HG03196 (cell line): ENCODE results near the gene ZNF69.
"Not testable (repeated sequence)": the region's sequence is repeated elsewhere in the genome, so short reads cannot be mapped to it uniquely, and the experiment has no call there.

Source experiments
- ATAC-seq: cut with Tn5 transposase; IDR thresholded peaks from one replicate; pipeline ENCODE4 v1.9.1; 2021; ENCODE audit not compliant: unreplicated experiment

Gene ZNF69

DNA sequence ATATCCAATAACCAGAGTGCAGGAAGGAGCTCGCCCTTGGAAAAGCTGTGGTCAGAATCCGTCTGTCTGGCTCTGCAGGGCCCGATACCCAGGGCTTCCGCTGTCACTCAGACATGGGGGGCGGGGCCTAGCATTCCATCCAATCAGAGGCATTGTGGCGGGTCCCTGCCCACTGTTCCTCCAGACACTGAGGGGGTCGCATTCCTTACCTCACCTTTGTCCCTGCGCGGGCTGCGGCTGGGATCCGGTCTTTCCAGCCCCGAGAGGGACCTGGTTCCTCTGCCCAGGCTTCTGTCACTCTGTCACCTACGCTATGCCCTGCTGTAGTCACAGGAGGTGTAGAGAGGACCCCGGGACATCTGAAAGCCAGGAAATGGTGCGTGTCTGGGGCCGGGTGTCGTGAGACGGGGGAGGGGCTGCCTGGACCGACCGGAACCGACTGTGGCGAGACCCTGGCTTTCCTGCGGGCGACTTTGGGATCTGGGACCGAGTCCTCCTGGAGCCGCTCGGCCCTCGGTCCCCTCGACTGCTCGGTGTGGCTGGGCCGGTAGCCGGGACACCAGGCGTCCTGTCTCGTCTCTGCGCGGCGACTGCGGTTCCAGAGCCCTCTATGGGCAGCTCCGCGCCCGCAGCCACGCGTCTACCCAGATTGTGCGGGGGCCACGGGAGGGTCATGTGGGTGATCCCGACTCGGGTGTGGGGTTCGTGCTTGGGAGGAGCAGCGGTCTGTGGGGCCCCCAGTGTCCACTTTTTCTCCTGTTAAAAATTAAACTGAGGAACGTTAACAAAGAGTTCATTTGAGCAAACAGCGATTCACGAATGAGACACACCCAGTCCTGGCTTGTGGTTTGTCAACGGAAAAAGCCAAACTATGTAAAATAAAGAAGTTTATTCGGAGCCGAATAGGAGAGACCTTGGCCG is at the start of gene ZNF69:
TSS of gene ZNF69 (plus strand) at position 172 of the 921 bp plus-strand sequence. CDS start at position 314, 142 bp downstream.
- no peak for ATAC-seq

DNA sequence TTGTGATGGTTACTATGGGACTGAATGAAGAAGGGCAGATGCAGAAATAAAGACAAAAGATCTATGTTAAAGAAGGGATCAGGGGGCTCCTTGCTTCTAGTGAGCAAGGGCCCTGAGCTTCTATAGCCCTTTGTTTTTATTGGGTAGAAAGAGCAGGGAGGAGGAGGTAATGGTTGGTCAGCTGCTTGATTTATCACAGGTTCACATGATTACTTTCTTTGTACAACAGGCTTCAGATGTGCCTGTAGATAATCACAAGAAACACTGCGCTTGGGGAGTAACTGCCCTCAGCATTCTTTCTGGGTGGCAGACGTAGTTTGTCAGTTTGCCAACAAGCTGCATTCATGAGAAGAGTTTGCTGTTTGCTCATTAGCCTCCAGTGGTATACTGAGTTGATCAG is 43.9 kb upstream of the ZNF69 start:
- no peak for ATAC-seq

GRCh38 chr19:11847615-11848014 is 40.0 kb upstream of the ZNF69 start:
- not testable (repeated sequence) for ATAC-seq

DNA sequence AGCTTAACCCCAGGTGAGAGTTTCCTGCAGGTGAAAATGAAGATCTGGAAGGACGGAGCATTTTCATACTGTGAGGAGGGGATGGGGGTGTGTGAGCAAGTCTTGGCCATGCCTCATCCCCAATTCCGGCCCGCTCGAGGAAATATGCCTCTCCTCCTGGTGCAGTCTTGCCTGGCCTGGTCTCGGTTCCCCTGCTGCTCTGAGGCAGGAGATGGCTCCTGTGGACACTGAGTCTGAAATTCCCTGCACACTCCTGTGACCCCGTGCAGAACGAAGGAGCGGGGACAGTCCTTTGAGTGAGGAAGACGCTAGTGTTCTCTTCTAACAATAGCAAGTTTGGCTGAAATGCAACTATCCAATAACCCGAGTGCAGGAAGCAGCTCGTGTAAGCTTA is 39.4 kb upstream of the ZNF69 start:
- no peak for ATAC-seq

DNA sequence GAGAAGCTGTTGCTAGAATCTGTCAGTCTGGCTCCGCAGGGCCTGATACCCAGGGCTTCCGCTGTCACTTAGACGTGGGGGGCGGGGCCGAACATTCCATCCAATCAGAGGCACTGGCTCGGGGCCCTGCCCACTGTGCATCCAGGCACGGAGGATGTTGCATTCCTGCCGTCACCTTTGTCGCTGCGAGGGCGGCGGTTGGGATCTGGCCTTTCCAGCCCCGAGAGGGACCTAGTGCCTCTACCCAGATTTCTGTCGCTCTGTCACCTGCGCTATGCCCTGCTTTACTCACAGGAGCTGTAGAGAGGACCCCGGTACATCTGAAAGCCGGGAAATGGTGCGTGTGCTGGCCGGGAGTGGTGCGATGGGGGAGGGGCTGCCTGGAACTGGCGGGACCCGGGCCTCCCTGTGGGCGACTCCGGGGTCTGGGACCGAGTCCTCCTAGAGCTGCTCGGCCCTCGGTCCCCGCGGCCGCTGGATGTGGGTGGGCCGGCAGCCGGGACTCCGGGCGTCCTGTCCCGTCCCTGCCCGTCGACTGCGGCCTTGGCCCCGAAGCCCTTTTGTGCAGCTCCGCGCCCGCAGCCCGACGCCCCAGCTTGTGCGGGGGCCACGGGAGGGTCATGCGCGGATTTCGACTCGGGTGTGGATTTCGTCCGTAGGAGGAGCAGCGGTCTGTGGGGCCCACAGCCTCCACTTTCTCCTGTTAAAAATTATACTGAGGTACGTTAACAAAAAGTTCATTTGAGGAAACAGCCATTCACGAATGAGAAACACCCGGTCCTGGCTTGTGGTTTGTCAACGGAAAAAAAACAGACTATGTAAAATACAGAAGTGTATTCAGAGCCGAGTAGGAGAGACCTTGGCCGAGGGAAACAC is 38.8 kb upstream of the ZNF69 start, which contains the start of gene ZNF439:
TSS of gene ZNF439 (plus strand) at position 133 of the 876 bp plus-strand sequence. CDS start at position 275, 142 bp downstream.
- peak; percentile 87 for ATAC-seq

DNA sequence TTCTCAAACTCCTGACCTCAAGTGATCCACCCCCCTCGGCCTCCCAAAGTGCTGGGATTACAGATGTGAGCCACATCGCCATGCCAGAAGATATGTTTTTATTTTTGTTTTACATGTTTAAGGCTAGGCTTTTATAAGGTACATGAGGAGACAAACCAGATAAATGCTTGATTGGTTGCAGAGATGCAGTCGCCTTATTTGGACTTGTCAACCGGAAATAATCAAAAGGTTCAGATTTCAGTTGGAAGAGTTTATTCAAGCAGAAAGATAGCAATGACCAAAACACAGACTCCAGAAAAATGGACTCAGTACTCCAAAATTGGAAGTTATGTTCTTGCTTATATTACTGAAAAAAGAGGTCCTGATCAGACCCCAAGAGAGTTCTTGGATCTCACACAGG is 37.3 kb upstream of the ZNF69 start:
- ATAC-seq = not testable (repeated sequence)

DNA sequence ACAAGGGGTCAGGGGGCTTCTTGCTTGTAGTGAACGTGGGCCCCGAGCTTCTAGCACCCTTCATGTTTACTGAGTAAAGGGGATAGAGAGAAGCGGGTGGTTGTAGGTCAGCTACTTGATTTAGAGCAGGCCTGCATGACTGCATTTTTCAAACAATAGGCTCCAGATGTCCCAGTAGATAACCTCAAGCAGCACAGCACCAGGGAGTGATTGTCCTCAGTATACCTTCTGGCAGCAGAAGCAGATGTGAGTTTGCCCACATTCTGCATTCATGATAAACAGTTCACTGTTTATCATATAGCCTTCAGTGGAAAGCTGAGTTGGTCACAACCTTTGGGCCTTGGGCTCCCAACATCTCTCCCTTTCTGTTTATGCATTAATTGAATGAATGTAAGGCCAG is 34.2 kb upstream of the ZNF69 start:
- ATAC-seq = no peak

- no peak for ATAC-seq
Observed at GRCh38 chr19:11856596-11857250, 30.9 kb upstream of the ZNF69 start.

GRCh38 chr19:11860721-11861120 is 26.9 kb upstream of the ZNF69 start:
- ATAC-seq = no peak

- ATAC-seq = no peak
Observed at GRCh38 chr19:11861301-11861700, 26.3 kb upstream of the ZNF69 start.

GRCh38 chr19:11867766-11868165 is 19.8 kb upstream of the ZNF69 start:
- not testable (repeated sequence) for ATAC-seq

DNA sequence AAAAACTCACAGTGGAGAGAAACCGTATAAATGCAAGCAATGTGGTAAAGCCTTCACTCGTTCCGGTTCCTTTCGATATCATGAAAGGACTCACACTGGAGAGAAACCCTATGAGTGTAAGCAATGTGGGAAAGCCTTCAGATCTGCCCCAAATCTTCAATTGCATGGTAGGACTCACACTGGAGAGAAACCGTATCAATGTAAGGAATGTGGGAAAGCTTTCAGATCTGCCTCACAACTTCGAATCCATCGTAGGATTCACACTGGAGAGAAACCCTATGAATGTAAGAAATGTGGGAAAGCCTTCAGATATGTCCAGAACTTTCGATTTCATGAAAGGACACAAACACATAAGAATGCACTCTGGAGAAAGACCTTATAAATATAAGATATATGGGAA is 19.4 kb upstream of the ZNF69 start:
- no peak for ATAC-seq

GRCh38 chr19:11872624-11873023 is 15.0 kb upstream of the ZNF69 start:
- no peak for ATAC-seq

GRCh38 chr19:11873762-11874161 is 13.8 kb upstream of the ZNF69 start:
- ATAC-seq = no peak

GRCh38 chr19:11879687-11880266 is 7.8 kb upstream of the ZNF69 start:
- ATAC-seq = not testable (repeated sequence)

- ATAC-seq = no peak
Observed at GRCh38 chr19:11880598-11880997, 7.0 kb upstream of the ZNF69 start.

DNA sequence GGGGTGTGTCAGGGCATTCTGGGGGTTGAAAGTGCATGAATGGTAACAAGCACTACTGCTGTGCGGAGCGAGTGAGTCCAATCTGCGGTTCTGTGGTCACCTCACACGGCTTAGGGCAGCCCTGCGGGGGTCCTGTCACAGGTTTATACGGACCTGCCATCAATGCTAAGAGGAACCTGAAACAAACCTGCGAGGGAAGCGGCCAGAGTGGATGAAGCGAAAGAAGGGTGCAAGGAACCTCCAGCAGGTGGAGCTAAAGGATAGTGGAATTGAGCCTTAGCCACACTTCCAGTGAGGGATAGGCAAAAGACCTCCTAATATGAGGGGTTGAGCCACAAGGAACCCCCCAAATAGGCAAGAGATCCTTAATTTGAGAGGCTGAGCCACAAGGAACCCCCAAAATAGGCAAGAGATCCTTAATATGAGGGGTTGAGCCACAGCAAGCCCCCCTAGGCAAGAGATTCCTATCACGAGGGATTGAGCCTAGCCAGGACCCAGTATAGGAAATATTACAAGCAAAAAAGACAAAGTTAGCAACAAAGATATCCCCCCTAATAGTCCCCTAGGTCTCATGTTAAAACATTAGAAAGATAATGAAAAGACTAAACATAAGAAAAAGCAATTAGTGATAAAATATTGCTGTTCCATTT is 6.3 kb upstream of the ZNF69 start:
- ATAC-seq = no peak

- ATAC-seq = no peak
Observed at GRCh38 chr19:11882606-11883005, 5.0 kb upstream of the ZNF69 start.

DNA sequence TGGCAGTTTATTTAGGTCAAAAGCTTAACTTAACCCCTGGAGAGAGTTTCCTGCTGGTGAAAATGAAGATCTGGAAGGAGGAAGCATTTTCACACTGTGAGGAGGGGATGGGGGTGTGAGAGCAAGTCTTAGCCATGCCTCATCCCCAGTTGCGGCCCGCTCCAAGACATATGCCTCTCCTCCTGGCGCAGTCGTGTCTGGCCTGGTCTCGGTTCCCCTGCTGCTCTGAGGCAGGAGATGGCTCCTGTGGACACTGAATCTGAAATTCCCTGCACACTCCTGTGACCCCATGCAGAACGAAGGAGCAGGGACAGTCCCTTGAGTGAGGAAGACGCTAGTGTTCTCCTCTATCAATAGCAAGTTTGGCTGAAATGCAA is 360 bp upstream of the ZNF69 start:
- no peak for ATAC-seq

GRCh38 chr19:11889901-11890300 is 2.3 kb downstream of the ZNF69 start:
- ATAC-seq = not testable (repeated sequence)
